Parathyroid adenoma (tissue), 2 donors: ENCODE results near the gene RASAL3.
A peak's percentile ranks its signal among the peaks of the same experiment; 100 is the strongest.

Source experiments
- H2AFZ ChIP-seq: fragments of 300-600 bp; sonication (generic); one replicate; pipeline ENCODE4 v1.7.0; 2017; ENCODE audit warnings: antibody characterized with exemption, mild to moderate bottlenecking
- H3K27ac ChIP-seq: fragments of 300-600 bp; sonication (generic); one replicate; pipeline ENCODE4 v1.7.0; 2017
- H3K27me3 ChIP-seq: fragments of 300-600 bp; sonication (generic); one replicate; pipeline ENCODE4 v1.7.0; 2017; ENCODE audit warnings: low read length; ENCODE audit not compliant: control insufficient read depth, insufficient read depth
- H3K36me3 ChIP-seq: fragments of 300-600 bp; sonication (generic); one replicate; pipeline ENCODE4 v1.7.0; 2017; ENCODE audit warnings: low read length; ENCODE audit not compliant: control insufficient read depth, insufficient read depth
- H3K4me1 ChIP-seq: fragments of 300-600 bp; sonication (generic); one replicate; pipeline ENCODE4 v1.7.0; 2017; ENCODE audit warnings: control low read depth
- H3K4me2 ChIP-seq: fragments of 300-600 bp; sonication (generic); one replicate; pipeline ENCODE4 v1.7.0; 2017; ENCODE audit warnings: low read length
- H3K4me3 ChIP-seq: fragments of 300-600 bp; sonication (generic); one replicate; pipeline ENCODE4 v1.7.0; 2017; ENCODE audit warnings: low read depth, low read length
- H3K79me2 ChIP-seq: fragments of 300-600 bp; sonication (generic); one replicate; pipeline ENCODE4 v1.7.0; 2017; ENCODE audit warnings: control low read depth
- H3K9ac ChIP-seq: fragments of 300-600 bp; sonication (generic); one replicate; pipeline ENCODE4 v1.7.0; 2017; ENCODE audit warnings: mild to moderate bottlenecking
- H3K9me3 ChIP-seq: fragments of 300-600 bp; sonication (generic); one replicate; pipeline ENCODE4 v1.7.0; 2017; ENCODE audit warnings: low read length; ENCODE audit not compliant: control insufficient read depth
- TF ChIP-seq, protein P1 (sequence below): fragments of 300-600 bp; sonication (generic); IDR thresholded peaks from one replicate; pipeline ENCODE4 v1.7.0; 2017; ENCODE audit warnings: antibody characterized with exemption, mild to moderate bottlenecking
- donor health status: primary hyperparathyroidism.

RASAL3 gene

DNA sequence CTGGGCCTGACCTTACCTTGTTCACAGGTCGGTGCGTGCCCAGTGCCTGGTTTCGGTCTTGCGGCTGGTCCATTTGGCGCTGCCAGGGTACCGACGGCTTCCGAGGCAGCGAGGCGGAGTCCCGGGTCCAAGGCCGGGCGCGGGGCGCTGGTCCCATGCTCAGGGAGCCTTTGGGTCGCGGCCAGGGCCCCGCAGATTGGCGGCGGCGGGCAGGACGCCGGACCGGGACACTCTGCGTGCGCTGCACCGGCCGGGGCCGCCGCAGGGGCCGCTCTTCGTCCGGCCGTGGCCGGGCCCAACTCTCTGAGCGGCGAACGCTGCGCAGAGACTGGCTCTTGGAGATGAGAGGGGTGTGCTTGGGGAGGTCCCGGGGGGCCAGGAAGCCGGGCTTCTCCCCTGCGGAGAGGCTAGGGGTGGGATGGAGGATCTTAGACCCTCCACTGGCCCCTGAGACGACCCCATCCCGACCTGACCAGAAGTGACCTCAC is 11.2 kb downstream of the RASAL3 start:
- H3K4me1 ChIP-seq, result peaks cover 4% of the 10 kb centered on the region
- TF ChIP-seq, protein P1, sequence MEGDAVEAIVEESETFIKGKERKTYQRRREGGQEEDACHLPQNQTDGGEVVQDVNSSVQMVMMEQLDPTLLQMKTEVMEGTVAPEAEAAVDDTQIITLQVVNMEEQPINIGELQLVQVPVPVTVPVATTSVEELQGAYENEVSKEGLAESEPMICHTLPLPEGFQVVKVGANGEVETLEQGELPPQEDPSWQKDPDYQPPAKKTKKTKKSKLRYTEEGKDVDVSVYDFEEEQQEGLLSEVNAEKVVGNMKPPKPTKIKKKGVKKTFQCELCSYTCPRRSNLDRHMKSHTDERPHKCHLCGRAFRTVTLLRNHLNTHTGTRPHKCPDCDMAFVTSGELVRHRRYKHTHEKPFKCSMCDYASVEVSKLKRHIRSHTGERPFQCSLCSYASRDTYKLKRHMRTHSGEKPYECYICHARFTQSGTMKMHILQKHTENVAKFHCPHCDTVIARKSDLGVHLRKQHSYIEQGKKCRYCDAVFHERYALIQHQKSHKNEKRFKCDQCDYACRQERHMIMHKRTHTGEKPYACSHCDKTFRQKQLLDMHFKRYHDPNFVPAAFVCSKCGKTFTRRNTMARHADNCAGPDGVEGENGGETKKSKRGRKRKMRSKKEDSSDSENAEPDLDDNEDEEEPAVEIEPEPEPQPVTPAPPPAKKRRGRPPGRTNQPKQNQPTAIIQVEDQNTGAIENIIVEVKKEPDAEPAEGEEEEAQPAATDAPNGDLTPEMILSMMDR, result peak; percentile 34
- H2AFZ ChIP-seq, result peak overlapping the region; percentile 91
- H3K79me2 ChIP-seq, result no peaks in the 10 kb centered on the region
- peak overlapping the region; percentile 54 for H3K4me3 ChIP-seq
- H3K36me3 ChIP-seq, result no peaks in the 10 kb centered on the region
- no peak overlapping the region for H3K9ac ChIP-seq
- H3K4me2 ChIP-seq, result peak overlapping the region; percentile 75
- H3K27me3 ChIP-seq, result no peaks in the 10 kb centered on the region
- no peaks in the 10 kb centered on the region for H3K9me3 ChIP-seq
- peak overlapping the region; percentile 14 for H3K27ac ChIP-seq

DNA sequence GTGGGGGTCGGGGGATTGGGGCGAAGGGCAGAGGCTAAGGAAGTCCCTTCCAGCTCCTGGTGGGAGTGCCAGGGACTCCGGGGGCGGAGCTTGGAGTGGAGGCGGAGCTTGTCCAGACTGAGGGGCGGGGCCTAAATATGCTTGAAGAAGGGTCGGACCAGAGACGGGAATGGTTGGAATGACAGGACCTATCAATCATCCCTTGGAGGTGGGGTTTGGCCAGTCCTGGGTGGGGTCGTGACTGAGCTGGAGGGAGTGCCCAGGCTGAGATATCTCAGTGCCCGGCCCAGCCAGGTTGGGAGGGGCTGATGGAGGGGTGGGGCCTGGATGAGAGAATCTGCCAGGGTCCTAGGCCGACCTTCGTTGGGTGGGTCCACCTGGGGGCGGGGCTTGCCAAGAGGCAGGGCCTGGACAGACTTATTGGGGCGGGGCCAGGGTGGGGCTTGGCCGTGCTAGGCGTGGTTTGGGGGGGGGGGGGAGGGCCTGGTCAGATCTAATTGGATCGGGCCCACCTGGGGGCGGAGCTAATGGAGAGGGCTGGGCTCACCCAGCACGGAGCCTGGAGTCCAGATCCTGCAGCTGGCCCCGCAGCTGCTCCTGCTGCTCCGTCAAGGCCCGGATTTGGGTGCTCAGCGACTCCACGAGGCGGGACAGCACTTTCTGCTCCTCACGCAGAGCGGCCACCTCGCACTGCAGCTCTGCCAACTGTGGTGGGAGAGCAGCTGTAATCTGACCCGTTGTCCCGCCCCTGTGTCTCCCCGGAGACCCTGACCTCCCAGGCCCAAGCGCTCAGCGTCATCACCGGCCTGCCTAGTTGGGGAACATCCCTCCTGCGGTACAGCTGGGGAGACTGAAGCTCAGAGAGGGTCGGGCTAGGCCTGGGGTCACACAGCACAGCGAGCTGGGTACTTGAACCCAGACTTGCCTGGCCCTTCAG is 12.0 kb downstream of the RASAL3 start:
- no peak overlapping the region for H3K9ac ChIP-seq
- no peaks in the 10 kb centered on the region for H3K9me3 ChIP-seq
- H2AFZ ChIP-seq, result peak overlapping the region; percentile 91
- H3K4me3 ChIP-seq, result peak overlapping the region; percentile 54
- H3K36me3 ChIP-seq, result no peaks in the 10 kb centered on the region
- peaks cover 4% of the 10 kb centered on the region for H3K4me1 ChIP-seq
- TF ChIP-seq, protein P1, result no peak
- no peaks in the 10 kb centered on the region for H3K27me3 ChIP-seq
- peak overlapping the region; percentile 14 for H3K27ac ChIP-seq
- H3K4me2 ChIP-seq, result peak overlapping the region; percentile 75
- no peaks in the 10 kb centered on the region for H3K79me2 ChIP-seq

DNA sequence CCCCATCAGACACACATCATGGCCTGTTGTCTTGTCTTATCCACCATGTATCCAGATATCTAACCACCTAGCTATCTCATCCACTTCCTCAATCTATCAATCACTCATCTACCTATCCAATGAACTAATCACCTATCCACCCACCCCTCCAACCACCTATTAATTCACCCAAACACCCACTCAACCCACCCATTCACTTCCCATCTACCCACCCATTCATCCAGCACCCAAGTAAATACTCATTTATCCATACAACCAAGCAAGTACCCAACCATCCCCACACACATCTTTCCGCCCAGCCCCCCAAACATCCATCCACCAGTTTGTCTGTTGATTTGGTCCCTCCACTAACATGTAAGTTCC is 13.8 kb downstream of the RASAL3 start:
- TF ChIP-seq, protein P1, result no peak
- H3K9ac ChIP-seq, result no peak overlapping the region
- H3K27ac ChIP-seq, result peak overlapping the region; percentile 57
- H3K9me3 ChIP-seq, result no peaks in the 10 kb centered on the region
- H3K4me1 ChIP-seq, result peaks cover 4% of the 10 kb centered on the region
- H3K27me3 ChIP-seq, result no peaks in the 10 kb centered on the region
- no peaks in the 10 kb centered on the region for H3K36me3 ChIP-seq
- no peak overlapping the region for H3K4me2 ChIP-seq
- no peaks in the 10 kb centered on the region for H3K79me2 ChIP-seq
- H3K4me3 ChIP-seq, result no peak overlapping the region
- H2AFZ ChIP-seq, result peak overlapping the region; percentile 39

DNA sequence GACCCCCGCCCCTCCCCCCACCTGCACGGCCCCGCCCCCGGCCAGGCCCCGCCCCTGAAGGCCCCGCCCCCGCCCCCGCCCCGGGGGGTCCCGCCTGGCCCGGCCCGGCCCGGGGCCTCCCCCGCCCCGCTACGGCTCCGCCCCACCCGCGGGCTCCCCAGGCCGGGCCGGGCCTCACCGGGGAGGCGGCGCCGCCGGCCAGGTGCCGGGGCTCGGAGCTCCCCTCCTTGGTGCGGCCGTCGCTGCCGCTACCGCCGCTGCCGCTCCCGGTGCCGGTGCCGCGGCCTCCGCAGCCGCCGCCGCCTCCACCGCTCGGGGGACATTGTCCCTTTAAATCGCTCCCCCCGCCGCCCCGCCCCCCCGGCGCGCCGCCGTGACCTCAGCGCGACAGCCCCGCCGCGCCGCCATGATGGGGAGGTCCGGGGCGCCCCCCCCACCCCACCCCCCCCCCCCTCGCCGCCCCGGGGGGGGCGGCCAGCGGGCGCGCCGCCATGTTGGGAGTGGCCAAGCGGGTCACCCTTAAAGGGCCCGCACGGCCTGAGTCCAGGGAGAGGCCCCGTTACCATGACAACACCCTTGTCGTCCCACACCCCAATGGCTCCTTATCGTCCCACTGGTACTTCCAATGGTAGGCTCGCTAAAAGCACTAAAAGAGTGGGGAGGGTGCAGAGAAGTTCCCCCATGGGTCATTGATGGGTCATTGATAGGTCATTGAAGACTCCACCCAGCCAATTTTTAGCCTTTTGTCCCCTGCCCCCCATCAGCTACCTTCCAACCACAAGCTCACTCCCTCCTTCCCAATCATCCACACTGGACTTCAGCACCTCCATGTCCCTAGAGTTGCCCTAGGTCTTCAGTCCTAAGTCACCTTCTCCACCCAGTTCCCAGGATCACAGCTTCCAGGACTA is 14.5 kb downstream of the RASAL3 start, which contains the start of gene WIZ:
Gene WIZ, minus strand, starts transcription at position 337 of the 908 bp plus-strand sequence. CDS start 1,649 bp downstream, outside the sequence.
- TF ChIP-seq, protein P1, result no peak
- peak within 1 kb of the TSS; percentile 81 for H3K4me2 ChIP-seq
- peak within 1 kb of the TSS; percentile 60 for H3K4me3 ChIP-seq
- peak within 1 kb of the TSS; percentile 65 for H3K27ac ChIP-seq
- no peak within 1 kb of the TSS for H3K9ac ChIP-seq
- H3K27me3 ChIP-seq, result no peaks in the 10 kb centered on the region
- H2AFZ ChIP-seq, result peak within 1 kb of the TSS; percentile 93
- H3K4me1 ChIP-seq, result peaks cover 4% of the 10 kb centered on the region
- no peaks in the 10 kb centered on the region for H3K79me2 ChIP-seq
- H3K9me3 ChIP-seq, result no peaks in the 10 kb centered on the region
- no peaks in the 10 kb centered on the region for H3K36me3 ChIP-seq
